ENCODE data around the gene B4GALNT4. TPM values are rescaled to one million over a fixed set of nuclear protein-coding genes. Genes with fewer than 3 reads are reported as not detected.

Gene B4GALNT4
- total and polyA plus RNA-seq, 9 donors = 12.9 to 34.1 (median 20.6) TPM

DNA sequence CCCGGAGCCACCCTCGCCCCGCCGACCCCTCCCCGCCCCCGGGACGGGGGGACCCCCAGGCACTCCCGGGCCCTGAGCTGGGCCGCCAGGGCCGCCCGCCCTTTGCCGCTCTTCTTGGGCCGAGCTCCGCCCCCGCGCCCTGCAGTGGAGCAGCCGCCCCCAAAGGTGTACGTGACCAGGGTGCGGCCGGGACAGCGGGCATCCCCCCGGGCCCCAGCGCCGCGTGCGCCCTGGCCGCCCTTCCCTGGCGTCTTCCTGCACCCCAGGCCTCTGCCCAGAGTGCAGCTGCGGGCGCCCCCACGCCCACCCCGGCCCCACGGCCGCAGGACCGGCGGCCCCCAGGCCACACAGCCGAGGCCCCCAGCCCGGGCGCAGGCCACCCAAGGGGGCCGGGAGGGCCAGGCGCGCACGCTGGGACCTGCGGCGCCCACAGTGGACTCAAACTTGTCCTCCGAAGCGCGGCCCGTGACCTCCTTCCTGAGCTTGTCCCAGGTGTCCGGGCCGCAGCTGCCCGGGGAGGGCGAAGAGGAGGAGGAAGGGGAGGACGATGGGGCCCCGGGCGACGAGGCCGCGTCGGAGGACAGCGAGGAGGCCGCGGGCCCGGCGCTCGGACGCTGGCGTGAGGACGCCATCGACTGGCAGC is 7.4 kb downstream of the B4GALNT4 start:
- no peak overlapping the region for H3K27ac ChIP-seq (ENCODE audit: low read length)
- peaks cover 5% of the 10 kb centered on the region for H3K36me3 ChIP-seq (ENCODE audit: control insufficient read depth, insufficient read depth, low read length)
- WGBS (ENCODE audit: insufficient coverage) = 93% methylated on average over 62 of the region's 70 CpGs
- H3K9me3 ChIP-seq (replicated peaks; ENCODE audit: control insufficient read depth, low read depth, low read length) = no peaks in the 10 kb centered on the region
- no peaks in the 10 kb centered on the region for H3K27me3 ChIP-seq (ENCODE audit: control insufficient read depth, insufficient read depth, low read length)
- H3K4me3 ChIP-seq (ENCODE audit: low read length) = no peak overlapping the region
- no peak for DNase-seq
- H3K4me1 ChIP-seq (ENCODE audit: control insufficient read depth, insufficient read depth, low read length) = no peaks in the 10 kb centered on the region

DNA sequence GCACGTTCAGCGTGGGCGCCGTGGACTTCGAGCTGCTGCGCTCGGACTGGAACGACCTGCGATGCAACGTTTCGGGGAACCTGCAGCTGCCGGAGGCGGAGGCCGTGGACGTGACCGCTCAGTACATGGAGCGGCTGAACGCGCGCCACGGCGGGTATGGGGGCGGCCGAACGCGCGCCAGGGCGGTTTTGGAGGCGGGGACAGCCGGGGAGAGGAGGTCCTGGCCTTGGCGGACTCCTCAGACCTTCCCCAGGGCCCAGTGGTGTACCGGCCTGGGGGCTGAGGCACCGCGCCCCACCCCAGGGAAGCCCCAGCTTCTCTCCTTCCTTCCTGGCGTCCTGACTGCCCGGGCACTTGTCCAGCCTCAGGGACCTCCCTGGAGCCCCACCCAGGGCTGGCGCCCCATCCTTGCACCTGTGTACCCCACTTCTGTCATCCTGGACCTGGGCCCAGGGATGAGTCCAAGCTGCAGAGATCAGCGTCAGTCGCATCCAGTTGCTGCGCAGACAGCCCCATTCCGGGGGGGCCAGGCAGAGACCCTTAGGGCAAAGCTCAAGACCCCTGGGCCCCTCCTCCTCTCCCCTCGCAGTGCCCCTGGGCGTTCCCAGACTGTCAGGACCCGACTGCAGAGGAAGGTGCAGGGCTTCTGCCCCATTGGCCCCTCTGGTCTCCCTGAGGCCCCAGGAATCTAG is 8.0 kb downstream of the B4GALNT4 start:
- WGBS (ENCODE audit: insufficient coverage) = 81% methylated on average over 42 of the region's 44 CpGs
- H3K27me3 ChIP-seq (ENCODE audit: control insufficient read depth, insufficient read depth, low read length) = no peaks in the 10 kb centered on the region
- no peaks in the 10 kb centered on the region for H3K9me3 ChIP-seq (replicated peaks; ENCODE audit: control insufficient read depth, low read depth, low read length)
- H3K4me1 ChIP-seq (ENCODE audit: control insufficient read depth, insufficient read depth, low read length) = no peaks in the 10 kb centered on the region
- H3K27ac ChIP-seq (ENCODE audit: low read length) = no peak overlapping the region
- no peak for DNase-seq
- peaks cover 5% of the 10 kb centered on the region for H3K36me3 ChIP-seq (ENCODE audit: control insufficient read depth, insufficient read depth, low read length)
- no peak overlapping the region for H3K4me3 ChIP-seq (ENCODE audit: low read length)

DNA sequence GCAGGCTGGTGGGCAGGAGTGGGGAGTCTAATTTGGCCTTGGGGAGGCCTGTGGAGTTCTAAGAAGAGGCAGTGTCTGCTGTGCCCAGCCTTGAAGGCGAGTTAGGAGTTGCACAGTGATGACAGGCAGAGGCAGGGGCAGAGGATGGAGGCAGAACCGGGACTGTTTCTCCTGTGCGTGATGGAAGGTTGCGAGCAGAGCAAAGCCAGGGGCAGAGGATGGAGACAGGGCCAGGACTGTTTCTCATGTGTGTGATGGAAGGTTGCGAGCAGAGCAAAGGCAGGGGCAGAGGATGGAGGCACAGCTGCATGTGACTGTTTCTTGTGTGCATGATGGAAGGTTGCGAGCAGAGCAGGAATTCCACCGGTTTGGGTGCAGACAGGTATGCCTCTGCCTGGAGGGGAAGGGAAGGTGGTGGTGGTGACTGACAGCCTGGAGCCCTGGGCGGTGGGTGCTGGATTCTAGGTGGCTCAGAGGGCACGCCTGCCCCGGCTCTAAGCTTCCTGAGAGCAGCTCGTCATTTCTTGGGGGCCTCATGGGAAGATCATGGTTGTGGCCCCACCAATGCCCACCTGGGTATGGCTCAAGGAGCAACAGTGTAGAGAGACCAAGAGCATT is 8.7 kb downstream of the B4GALNT4 start:
- H3K4me3 ChIP-seq (ENCODE audit: low read length) = no peak overlapping the region
- no peaks in the 10 kb centered on the region for H3K27me3 ChIP-seq (ENCODE audit: control insufficient read depth, insufficient read depth, low read length)
- H3K27ac ChIP-seq (ENCODE audit: low read length) = no peak overlapping the region
- H3K36me3 ChIP-seq (ENCODE audit: control insufficient read depth, insufficient read depth, low read length) = peaks cover 5% of the 10 kb centered on the region
- no peak for DNase-seq
- WGBS (ENCODE audit: insufficient coverage) = 76% methylated on average over 9 of the region's 11 CpGs
- no peaks in the 10 kb centered on the region for H3K9me3 ChIP-seq (replicated peaks; ENCODE audit: control insufficient read depth, low read depth, low read length)
- H3K4me1 ChIP-seq (ENCODE audit: control insufficient read depth, insufficient read depth, low read length) = no peaks in the 10 kb centered on the region

DNA sequence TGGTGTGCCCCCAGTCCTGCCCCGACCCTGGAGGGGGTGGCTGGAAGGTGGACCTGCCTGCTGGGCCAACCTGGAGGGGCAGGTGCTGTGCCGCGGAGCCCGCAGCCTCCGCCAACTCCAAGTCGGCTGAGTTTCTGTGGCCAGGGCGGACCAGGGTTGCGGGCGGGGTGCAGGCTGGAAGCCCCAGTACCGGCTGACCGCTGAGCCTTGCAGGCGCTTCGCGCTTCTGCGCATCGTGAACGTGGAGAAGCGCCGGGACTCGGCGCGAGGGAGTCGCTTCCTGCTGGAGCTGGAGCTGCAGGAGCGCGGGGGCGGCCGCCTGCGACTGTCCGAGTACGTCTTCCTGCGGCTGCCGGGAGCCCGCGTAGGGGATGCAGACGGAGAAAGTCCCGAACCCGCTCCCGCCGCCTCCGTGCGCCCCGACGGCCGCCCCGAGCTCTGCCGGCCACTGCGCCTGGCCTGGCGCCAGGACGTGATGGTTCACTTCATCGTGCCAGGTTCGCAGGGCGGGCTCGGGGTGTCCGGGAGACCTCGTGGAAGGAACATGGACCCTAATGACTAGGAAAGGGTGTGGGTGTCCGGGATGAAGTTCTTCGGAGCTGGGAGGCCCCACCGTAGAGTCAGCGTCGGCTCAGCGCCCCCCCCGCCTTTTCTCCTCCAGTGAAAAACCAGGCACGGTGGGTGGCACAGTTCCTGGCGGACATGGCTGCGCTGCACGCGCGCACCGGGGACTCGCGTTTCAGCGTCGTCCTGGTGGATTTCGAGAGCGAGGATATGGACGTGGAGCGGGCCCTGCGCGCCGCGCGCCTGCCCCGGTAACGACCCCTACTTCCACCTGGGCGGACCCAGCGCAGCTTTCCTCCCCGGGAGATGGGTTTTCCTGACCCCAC is 10.2 kb downstream of the B4GALNT4 start:
- 86% methylated on average over 84 of the region's 87 CpGs for WGBS (ENCODE audit: insufficient coverage)
- H3K27ac ChIP-seq (ENCODE audit: low read length) = no peak overlapping the region
- H3K4me3 ChIP-seq (ENCODE audit: low read length) = no peak overlapping the region
- no peak for DNase-seq
- H3K36me3 ChIP-seq (ENCODE audit: control insufficient read depth, insufficient read depth, low read length) = no peaks in the 10 kb centered on the region
- H3K4me1 ChIP-seq (ENCODE audit: control insufficient read depth, insufficient read depth, low read length) = no peaks in the 10 kb centered on the region
- no peaks in the 10 kb centered on the region for H3K27me3 ChIP-seq (ENCODE audit: control insufficient read depth, insufficient read depth, low read length)
- no peaks in the 10 kb centered on the region for H3K9me3 ChIP-seq (replicated peaks; ENCODE audit: control insufficient read depth, low read depth, low read length)

DNA sequence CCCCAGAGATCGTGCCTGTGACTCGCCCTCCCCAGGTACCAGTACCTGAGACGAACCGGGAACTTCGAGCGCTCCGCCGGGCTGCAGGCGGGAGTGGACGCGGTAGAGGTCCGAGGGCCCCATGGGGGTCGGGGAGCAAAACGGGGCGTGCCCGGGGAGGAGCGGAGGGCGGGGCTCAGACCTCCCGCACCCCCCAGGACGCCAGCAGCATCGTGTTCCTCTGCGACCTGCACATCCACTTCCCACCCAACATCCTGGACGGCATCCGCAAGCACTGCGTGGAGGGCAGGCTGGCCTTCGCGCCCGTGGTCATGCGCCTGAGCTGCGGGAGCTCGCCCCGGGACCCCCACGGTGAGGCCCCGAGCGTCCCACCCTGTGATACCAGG is 10.8 kb downstream of the B4GALNT4 start:
- 90% methylated on average over 33 of the region's 35 CpGs for WGBS (ENCODE audit: insufficient coverage)
- Histone ChIP-seq H3K27ac (ENCODE audit: low read length) (no peak overlapping the region), H3K9me3 (replicated peaks; ENCODE audit: control insufficient read depth, low read depth, low read length) (no peaks in the 10 kb centered on the region), H3K4me3 (ENCODE audit: low read length) (no peak overlapping the region), H3K4me1 (ENCODE audit: control insufficient read depth, insufficient read depth, low read length) (no peaks in the 10 kb centered on the region), H3K27me3 (ENCODE audit: control insufficient read depth, insufficient read depth, low read length) (no peaks in the 10 kb centered on the region), H3K36me3 (ENCODE audit: control insufficient read depth, insufficient read depth, low read length) (no peaks in the 10 kb centered on the region)
- no peak for DNase-seq

DNA sequence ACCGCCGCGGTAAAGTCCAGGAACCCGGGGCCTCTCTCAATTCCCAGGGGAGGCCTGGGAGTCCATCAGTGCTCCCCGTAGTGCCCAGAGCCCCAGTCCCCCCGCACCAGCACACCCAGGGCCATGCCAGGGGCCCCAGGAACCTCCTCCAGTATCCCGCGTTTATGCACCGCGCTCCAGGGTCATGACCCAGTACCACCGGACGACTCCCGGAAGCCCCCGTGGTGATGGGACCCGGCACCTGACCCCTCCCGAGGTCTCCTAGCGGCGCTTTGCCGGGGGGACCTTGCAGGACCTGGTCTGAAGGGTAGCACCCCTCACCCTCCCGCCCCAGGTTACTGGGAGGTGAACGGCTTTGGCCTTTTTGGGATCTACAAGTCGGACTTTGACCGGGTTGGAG is 11.2 kb downstream of the B4GALNT4 start:
- Histone ChIP-seq H3K4me3 (ENCODE audit: low read length) (no peak overlapping the region), H3K27me3 (ENCODE audit: control insufficient read depth, insufficient read depth, low read length) (no peaks in the 10 kb centered on the region), H3K9me3 (replicated peaks; ENCODE audit: control insufficient read depth, low read depth, low read length) (no peaks in the 10 kb centered on the region), H3K27ac (ENCODE audit: low read length) (no peak overlapping the region), H3K36me3 (ENCODE audit: control insufficient read depth, insufficient read depth, low read length) (no peaks in the 10 kb centered on the region), H3K4me1 (ENCODE audit: control insufficient read depth, insufficient read depth, low read length) (no peaks in the 10 kb centered on the region)
- WGBS (ENCODE audit: insufficient coverage) = 89% methylated on average over 19 of the region's 23 CpGs
- no peak for DNase-seq

DNA sequence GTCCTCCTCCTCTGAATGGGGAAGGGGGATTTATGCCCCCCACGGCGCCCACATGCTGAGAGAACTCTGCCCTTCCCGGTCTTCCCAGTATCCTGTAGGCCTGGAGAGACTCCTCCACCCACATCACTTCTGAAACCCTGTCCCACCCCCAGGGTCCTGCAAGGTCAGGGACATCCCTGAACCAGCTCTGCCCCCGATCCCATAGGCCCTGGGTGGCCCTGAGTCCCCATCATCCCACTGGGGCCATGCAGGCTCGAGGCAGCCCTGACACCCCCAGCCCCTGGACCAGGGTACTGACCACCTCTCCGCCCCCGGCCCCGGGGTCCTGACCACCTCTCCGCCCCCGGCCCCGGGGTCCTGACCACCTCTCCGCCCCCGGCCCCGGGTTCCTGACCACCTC is 11.7 kb downstream of the B4GALNT4 start:
- no peak for DNase-seq
- no peaks in the 10 kb centered on the region for H3K4me1 ChIP-seq (ENCODE audit: control insufficient read depth, insufficient read depth, low read length)
- no peaks in the 10 kb centered on the region for H3K36me3 ChIP-seq (ENCODE audit: control insufficient read depth, insufficient read depth, low read length)
- no peak overlapping the region for H3K4me3 ChIP-seq (ENCODE audit: low read length)
- H3K27me3 ChIP-seq (ENCODE audit: control insufficient read depth, insufficient read depth, low read length) = no peaks in the 10 kb centered on the region
- WGBS (ENCODE audit: insufficient coverage) = 91% methylated on average over 5 of the region's 14 CpGs
- no peak overlapping the region for H3K27ac ChIP-seq (ENCODE audit: low read length)
- peaks cover under 1% of the 10 kb centered on the region for H3K9me3 ChIP-seq (replicated peaks; ENCODE audit: control insufficient read depth, low read depth, low read length)

DNA sequence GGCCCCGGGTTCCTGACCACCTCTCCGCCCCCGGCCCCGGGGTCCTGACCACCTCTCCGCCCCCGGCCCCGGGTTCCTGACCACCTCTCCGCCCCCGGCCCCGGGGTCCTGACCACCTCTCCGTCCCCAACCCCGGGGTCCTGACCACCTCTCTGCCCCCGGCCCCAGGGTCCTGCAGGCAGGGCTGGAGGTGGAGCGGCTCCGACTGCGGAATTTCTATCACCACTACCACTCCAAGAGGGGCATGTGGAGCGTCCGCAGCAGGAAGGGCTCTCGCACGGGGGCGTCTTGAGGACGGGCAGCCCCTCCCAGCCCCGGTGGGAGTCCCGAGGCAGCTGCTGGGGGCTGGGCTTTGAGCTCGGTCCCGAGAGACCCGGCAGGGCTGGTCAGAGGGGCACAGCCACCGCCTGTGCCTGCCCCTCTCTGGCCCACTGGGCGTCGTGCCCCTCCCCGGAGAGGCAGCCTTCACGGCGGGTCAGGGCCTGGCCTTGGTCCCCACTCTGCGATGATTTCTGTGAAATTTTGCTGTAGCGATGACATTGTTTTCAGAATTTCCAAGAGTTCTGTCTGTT is 12.3 kb downstream of the B4GALNT4 start:
- Histone ChIP-seq H3K4me3 (ENCODE audit: low read length) (no peak overlapping the region), H3K27me3 (ENCODE audit: control insufficient read depth, insufficient read depth, low read length) (no peaks in the 10 kb centered on the region), H3K27ac (ENCODE audit: low read length) (no peak overlapping the region), H3K9me3 (replicated peaks; ENCODE audit: control insufficient read depth, low read depth, low read length) (peaks cover 7% of the 10 kb centered on the region), H3K4me1 (ENCODE audit: control insufficient read depth, insufficient read depth, low read length) (no peaks in the 10 kb centered on the region), H3K36me3 (ENCODE audit: control insufficient read depth, insufficient read depth, low read length) (no peaks in the 10 kb centered on the region)
- WGBS (ENCODE audit: insufficient coverage) = 75% methylated on average over 21 of the region's 35 CpGs
- DNase-seq = no peak

DNA sequence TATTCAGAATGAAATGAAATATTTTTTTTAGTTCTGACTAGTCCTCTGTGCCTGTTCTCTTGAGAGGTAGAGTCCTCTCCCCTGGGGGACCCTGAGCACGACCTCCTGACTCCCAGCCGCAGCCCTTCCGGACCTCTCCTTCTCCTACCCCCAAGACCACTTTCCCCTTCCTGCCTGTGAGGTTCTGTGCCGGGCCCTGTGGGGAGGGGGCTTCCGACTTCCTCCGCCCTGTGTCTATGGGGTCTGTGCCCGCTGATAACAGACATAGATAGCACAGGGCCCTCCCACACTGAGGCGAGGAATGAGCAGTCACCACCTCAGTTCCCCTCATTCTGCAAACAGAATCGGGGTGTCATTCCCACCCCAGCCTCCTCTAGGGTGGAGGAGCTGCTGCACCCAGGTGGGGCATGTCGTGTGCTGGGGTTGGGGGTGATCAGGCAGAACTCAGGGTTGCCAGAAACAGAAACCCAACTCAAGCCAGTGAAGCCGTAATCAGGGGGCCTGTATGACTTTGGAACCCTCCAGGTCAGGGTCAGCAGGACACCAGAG is 12.9 kb downstream of the B4GALNT4 start:
- no peaks in the 10 kb centered on the region for H3K27me3 ChIP-seq (ENCODE audit: control insufficient read depth, insufficient read depth, low read length)

More for the DNA sequence above, 12.9 kb downstream of the B4GALNT4 start:
- H3K4me1 ChIP-seq (ENCODE audit: control insufficient read depth, insufficient read depth, low read length) = no peaks in the 10 kb centered on the region
- H3K36me3 ChIP-seq (ENCODE audit: control insufficient read depth, insufficient read depth, low read length) = no peaks in the 10 kb centered on the region
- H3K4me3 ChIP-seq (ENCODE audit: low read length) = no peak overlapping the region
- DNase-seq = no peak
- H3K27ac ChIP-seq (ENCODE audit: low read length) = no peak overlapping the region
- peaks cover 11% of the 10 kb centered on the region for H3K9me3 ChIP-seq (replicated peaks; ENCODE audit: control insufficient read depth, low read depth, low read length)
- WGBS (ENCODE audit: insufficient coverage) = 50% methylated on average over 1 of the region's 11 CpGs

Data from muscle of leg (tissue), 11 donors.